ENCODE results near the gene MYO5A.
"Not testable (repeated sequence)": the region's sequence is repeated elsewhere in the genome, so short reads cannot be mapped to it uniquely, and the experiment has no call there.

MYO5A gene

GRCh38 chr15:52492132-52492531 is 36.5 kb downstream of the MYO5A start:
- TF ChIP-seq CTCF (IDR thresholded peaks at IDR 0.05; ENCODE audit: extremely low read depth, missing control alignments) = no peak
- no peak for DNase-seq (ENCODE audit: low spot score)

- no peak for DNase-seq (ENCODE audit: low spot score)
- TF ChIP-seq CTCF (IDR thresholded peaks at IDR 0.05; ENCODE audit: extremely low read depth, missing control alignments) = no peak
Observed at GRCh38 chr15:52491472-52491871, 37.2 kb downstream of the MYO5A start.

- DNase-seq (ENCODE audit: low spot score) = not testable (repeated sequence)
Observed at GRCh38 chr15:52489430-52489829, 39.2 kb downstream of the MYO5A start.

GRCh38 chr15:52488830-52489229 is 39.9 kb downstream of the MYO5A start:
- TF ChIP-seq CTCF (IDR thresholded peaks at IDR 0.05; ENCODE audit: extremely low read depth, missing control alignments) = no peak
- no peak for DNase-seq (ENCODE audit: low spot score)

GRCh38 chr15:52486003-52486996 is 42.4 kb downstream of the MYO5A start:
- DNase-seq (ENCODE audit: low spot score) = no peak
- no peak for TF ChIP-seq CTCF (IDR thresholded peaks at IDR 0.05; ENCODE audit: extremely low read depth, missing control alignments)

- TF ChIP-seq CTCF (IDR thresholded peaks at IDR 0.05; ENCODE audit: extremely low read depth, missing control alignments) = no peak
- DNase-seq (ENCODE audit: low spot score) = no peak
Observed at GRCh38 chr15:52485290-52485689, 43.4 kb downstream of the MYO5A start.

- DNase-seq (ENCODE audit: low spot score) = no peak
- no peak for TF ChIP-seq CTCF (IDR thresholded peaks at IDR 0.05; ENCODE audit: extremely low read depth, missing control alignments)
Observed at GRCh38 chr15:52483707-52484106, 45.0 kb downstream of the MYO5A start.

- peak; percentile 57 for DNase-seq (ENCODE audit: low spot score)
- no peak for TF ChIP-seq CTCF (IDR thresholded peaks at IDR 0.05; ENCODE audit: extremely low read depth, missing control alignments)
Observed at GRCh38 chr15:52481915-52482314, 46.8 kb downstream of the MYO5A start.

Data from GM20000 (cell line).